ENCODE data around the gene DNER.

- TF ChIP-seq CTCF (IDR thresholded peaks at IDR 0.05), result no peak
- no peak for TF ChIP-seq POLR2A (IDR thresholded peaks at IDR 0.05)
Observed at GRCh38 chr2:229726643-229727042, 12.3 kb upstream of the DNER start.
